IPS-18c (cell line): Measurements from ENCODE around the gene FLAD1.

Experiments
- H3K4me3 ChIP-seq: 2 replicates; pipeline ENCODE4 v1.7.0; 2013; ENCODE audit warnings: low read depth, mild to moderate bottlenecking, low read length, moderate library complexity; ENCODE audit not compliant: insufficient read depth
- H3K9me3 ChIP-seq: one replicate; pipeline ENCODE4 v1.6.1; 2013; ENCODE audit warnings: mild to moderate bottlenecking, low read length, moderate library complexity; ENCODE audit not compliant: control insufficient read depth, insufficient read depth

FLAD1 gene

DNA sequence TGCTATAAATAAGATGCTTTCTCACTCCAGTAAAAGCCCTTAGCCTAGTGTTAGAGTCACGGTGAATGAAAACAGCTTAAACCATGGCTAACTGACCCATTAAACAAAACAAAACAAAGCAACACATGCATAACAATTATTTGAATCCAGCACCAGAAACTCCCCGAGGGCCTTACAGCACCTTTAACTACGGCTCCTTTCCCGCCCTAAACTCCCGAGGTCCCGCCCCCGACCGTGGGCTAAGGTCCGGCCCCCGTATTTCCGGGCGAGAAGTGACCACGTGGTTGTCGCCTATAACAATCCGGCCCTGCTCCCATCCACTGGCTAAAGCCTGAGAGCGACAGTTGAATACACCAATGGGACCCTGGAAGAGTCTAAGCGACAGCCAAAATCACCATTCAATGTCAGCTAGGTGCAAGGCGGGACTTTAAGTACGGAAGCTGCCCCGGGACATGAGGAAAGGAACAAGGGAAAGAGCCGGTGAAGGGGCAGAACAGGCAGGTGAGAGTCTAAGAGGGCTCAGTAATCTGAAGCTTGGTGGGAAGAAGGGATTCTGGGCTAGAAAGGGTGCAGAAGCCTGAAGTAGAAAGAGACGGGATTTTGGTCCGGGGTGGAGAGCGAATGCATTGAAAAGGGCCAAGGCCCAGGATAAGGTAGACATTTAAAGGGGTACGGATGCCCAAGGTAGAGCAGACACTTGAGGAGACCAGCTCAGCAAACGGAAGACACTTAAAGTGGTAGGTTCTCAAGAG, at the start of gene FLAD1:
Gene FLAD1, plus strand, starts transcription at position 448 of the 752 bp plus-strand sequence. CDS start 351 bp downstream, outside the sequence.
- no peaks in the 10 kb centered on the region for H3K9me3 ChIP-seq
- H3K4me3 ChIP-seq = peak within 1 kb of the TSS; percentile 71

DNA sequence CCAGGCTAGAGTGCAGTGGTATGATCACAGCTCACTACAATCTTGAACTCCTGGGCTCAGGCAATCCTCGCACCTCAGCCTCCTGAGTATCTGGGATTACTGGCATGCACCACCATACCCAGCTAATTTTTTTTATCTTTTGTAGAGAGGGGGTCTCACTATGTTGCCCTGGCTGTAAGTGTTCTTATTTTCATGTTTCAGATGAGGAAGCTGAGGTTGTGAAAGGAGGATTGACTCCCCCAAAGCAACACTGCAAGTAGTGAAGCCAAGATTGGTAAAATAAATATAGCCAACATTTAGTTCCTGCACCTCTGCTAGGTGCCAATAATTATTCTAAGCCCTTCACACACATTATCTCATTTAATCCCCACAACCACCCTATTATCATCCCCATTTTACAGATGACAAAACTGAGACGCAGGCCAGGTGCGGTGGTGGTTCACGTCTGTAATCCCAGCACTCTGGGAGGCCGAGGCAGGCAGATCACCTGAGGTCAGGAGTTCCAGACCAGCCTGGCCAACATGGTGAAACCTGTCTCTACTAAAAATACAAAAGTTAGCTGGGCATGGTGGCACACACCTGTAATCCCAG, 48.7 kb upstream of the FLAD1 start:
- Histone ChIP-seq H3K9me3 (no peaks in the 10 kb centered on the region), H3K4me3 (no peak overlapping the region)

DNA sequence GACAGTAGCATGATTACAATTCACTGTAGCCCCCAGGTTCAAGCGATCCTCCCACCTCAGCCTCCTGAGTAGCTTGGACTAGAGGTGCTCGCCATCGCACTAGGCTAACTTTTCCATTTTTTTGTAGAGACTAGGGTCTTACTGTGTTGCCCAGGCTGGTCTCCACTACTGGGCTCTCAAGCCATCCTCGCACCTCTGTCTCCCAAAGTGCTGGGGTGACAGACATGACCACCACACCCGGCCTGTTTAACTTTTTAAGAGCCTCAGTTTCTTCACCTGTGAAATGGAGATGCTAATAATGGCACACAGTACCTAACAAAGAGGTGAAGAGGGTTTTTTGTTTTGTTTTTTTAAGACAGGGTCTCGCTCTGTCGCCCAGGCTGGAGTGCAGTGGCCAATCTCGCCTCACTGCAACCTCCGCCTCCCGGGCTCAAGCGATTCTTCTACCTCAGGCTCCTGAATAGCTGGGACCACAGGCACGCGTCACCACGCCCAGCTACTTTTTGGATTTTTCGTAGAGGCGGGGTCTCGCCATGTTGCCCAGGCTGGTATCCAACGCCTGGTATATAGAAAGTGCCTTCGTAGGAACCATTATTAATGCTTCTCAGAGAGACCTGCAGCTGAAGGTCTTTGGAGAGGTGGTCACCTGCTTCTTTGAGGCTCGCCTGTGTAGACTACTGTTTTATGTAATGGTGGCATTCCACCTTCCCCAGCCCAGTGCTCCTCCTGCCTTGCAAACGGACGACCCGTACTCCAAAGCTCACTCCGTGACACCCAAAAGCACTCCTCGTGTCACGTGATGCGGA, 47.2 kb upstream of the FLAD1 start:
- Histone ChIP-seq H3K4me3 (peak overlapping the region; percentile 56), H3K9me3 (no peaks in the 10 kb centered on the region)

DNA sequence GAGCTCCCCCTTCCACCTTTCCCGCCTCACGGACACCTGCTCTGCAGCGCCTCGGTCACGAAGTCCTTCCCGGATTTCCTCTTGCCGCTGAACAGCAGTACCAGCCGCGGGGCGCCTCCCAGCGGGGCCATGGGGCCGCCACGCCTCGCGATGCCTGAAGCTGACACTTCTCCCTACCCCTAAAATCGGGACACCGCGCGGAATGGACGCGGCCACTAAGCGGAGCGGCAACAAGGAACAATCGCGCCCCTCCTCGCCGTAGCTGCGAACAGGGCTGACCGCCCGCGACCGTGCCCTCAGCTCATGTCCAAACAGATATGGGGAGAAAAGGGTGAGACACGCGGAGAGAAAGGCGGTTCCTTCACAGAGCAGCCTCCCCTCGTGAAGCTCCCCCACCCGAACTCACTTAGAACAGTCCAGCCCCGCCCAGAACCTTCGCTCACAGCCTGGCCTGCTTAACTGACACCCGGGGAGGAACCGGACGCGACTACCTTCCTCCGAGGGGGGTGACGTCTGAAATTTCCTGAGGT, 46.5 kb upstream of the FLAD1 start, which contains the start of gene PMVK:
Gene PMVK, minus strand, starts transcription at position 165 of the 530 bp plus-strand sequence. Its CDS starts 34 bp downstream, at position 131.
- Histone ChIP-seq H3K4me3 (peak within 1 kb of the TSS; percentile 56), H3K9me3 (no peaks in the 10 kb centered on the region)

DNA sequence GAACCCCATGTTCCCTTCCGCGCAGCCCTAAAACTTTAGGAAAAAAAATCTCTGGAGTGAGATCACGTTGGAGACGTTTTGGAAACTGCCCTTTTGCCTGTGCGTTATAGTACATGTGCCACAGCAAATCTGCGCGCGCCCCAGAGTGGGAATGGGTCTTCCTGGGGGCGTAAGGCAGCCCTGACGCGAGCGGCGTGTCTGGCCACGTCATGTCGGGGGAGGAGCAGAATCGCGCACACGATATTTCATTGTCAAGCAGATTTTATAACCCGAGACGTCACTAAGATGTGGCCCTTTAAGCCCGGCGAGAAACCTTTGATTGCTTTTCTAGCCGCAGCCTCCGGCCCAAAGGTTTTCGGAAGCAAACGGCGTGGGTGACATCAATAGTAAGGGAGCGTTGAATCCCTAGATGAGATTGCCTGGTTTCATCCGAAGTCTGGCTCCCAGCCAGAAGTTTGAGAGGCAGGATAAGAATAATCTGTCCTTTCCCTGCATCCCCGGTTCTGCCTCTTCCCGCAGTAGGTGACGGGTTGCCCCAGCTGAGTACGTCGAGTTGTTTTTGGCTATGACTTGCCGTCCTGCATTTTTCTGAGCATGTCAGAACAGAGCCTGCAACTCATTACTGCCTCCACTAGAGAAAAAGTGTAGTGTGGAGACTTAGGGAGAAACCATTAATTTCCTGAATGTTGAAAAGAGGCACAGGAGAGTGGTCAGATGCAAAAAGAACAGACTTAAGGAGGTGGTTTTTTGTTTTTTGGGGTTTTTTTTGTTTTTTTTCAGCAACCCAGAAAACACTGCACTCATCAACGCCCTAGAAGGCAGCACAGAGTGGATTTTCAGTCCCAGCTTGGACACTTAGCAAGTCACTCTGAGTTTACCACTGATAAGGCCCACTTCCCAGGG, 45.8 kb upstream of the FLAD1 start:
- H3K9me3 ChIP-seq = no peaks in the 10 kb centered on the region
- H3K4me3 ChIP-seq = peak overlapping the region; percentile 56

DNA sequence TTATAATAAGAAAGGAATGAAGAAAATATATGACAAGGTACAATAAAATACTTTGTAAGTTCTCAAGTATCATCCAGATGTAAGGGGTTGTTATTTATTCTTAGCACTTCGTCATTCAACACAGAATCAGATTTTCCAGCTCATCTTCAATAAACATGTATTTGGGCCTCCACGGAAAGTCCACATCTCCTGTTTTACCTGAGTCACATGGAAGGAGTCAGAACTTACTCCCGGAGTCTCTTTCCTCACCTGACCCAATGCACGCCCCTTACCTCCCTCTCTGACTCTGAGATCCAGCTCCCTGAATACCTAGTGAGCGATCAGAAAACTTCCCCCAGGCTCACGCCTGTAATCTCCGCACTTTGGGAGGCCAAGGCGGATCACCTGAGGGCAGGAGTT, 45.2 kb upstream of the FLAD1 start:
- H3K4me3 ChIP-seq = no peak overlapping the region
- no peaks in the 10 kb centered on the region for H3K9me3 ChIP-seq

DNA sequence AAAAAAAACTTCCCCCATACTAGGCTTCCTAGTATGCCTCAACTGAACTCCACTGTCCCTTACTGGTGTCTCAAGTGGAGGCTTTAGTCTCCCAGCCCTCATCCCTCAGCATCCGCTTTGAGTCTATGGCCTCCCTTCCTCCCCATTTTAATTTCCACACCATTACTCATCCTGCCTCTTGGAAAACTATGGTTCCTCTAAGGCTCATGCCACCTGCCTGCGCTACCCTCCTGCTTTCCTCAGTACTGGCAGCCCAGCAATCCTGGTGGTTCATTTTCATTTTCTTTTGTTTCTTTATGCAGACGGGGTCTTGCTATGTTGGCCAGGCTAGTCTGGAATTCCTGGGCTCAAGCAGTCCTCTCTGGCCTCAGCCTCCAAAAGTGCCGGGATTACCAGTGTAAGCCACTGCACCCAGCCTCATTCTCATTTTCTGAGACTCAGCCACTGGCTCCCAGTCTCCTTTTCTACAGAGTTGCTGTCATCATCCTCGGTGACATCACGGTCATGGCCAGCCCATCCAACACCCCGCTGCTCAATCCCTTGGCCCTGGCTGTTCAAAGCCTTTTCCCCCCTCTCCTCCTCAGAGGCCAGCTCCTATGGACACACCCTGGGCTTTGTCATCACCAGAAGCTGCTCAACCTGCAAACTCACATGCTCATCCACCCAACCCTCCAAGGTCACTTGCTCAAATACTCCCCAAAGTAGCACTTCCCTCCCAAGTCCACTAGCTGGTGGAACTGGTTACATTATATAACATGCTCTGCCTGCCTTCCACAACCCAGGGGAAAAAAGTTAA, 44.3 kb upstream of the FLAD1 start:
- Histone ChIP-seq H3K9me3 (no peaks in the 10 kb centered on the region), H3K4me3 (no peak overlapping the region)

DNA sequence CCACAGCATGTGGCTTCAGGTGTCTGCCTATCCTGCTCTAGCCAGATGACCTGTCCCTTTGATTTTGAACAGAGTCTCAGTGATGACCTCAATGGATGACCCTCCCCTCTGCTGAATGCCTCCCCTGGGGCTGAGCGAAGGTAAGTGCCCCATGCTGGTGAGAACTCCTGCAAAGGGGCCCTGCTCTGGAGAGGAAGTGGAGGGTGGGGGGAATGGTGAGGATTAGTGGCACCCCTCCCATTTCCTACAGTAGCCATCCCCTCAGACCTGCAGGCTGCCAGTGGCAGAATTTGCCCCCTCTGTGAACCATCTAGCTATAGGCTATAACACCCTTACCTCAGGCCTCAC, 43.0 kb upstream of the FLAD1 start:
- Histone ChIP-seq H3K4me3 (no peak overlapping the region), H3K9me3 (no peaks in the 10 kb centered on the region)

DNA sequence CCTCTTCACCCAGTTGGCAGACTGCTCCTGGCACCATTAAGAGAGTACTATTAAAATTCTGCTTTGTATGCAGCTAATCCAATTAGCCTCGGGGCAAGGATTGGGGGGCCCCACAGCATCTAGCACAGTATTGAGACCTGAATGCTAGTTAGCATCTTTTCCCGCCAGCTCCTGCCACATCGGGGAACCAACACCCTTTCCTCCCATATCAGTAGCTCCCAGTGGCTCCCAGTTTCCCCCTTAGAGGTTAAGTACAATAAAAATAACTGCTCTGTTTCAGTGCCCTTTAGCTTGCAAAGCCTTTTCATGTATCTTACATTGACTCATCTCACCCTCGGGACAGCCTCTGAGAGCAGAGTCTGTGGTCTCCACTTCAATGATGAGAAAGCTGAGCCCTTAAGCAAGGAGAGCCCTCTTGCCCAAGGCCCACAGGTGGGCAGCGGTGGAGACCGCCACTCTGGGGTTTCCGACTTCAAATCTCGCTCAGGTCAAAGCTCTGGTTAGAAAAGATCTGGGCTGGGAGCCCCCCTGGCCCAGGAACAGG, 42.4 kb upstream of the FLAD1 start:
- Histone ChIP-seq H3K9me3 (no peaks in the 10 kb centered on the region), H3K4me3 (no peak overlapping the region)

DNA sequence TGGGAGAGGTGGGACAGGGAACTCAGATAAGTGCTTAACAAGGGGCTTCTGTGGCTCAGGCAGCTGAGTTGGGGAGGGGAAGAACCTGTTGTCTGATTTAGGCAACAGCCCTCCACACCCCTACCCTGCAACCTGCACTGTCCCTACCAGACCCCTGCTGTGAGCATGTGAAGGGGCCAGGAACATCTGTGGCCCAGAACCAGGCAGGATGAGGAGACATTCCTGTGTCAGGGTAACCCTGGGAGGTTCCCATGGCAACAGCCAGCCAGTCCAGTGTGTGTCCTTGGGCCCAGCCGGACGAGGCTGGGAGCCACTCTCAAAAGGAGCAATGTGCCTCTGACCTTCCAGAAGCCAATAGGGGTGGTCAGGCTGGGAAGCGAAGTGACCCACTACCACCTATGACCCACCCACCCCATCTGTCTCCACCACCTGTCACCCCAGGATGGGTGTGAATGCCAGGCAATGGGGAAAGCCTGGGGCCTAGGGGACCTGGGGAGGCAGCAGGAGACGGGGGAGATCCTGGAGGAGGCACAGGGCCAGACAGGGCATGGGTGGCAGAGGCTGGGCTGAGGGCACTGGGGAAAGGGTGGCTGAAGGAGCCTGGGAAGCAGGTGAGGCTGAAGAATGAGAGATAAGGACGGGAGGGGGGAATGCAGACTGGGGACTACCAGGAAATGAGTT, 41.7 kb upstream of the FLAD1 start:
- H3K4me3 ChIP-seq = no peak overlapping the region

DNA sequence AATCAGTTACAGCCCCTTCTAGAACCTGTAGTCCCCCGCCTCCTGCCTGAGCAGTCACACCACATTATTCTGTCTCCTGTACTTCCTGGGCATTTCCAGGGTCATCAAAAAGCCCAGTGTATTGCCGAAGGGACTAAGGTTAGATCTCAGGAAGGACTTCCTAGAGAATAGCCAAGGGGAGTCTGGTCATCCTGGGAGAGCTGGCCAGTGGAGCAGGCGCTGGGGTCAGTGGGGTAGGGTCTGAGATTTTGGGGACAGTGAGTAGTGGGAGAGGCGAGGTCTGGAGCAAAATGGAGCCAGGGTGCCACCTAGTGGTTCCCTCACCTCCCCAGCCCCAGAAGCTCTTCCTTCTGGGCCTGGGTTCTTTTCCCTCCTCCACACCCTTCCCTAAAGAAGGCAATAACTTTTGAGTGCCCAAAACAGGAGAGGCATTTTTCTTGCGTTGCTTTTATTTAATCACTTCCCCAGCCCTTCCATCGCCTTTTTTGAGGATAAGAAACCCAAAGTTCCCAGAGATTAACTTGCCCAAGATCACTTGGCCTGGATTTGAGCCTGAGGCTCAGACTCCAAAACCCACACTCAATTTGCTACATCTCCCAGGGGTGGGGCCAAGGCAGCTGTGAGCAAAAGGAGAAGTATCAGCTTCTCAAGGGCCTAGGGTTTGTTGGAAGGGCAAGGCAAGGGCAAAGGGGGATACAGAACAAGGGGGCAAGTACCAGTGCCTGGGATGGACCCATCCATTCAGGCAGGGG, 39.3 kb upstream of the FLAD1 start:
- Histone ChIP-seq H3K4me3 (no peak overlapping the region), H3K9me3 (no peaks in the 10 kb centered on the region)

More for the DNA sequence above, 41.7 kb upstream of the FLAD1 start:
- H3K9me3 ChIP-seq = no peaks in the 10 kb centered on the region

DNA sequence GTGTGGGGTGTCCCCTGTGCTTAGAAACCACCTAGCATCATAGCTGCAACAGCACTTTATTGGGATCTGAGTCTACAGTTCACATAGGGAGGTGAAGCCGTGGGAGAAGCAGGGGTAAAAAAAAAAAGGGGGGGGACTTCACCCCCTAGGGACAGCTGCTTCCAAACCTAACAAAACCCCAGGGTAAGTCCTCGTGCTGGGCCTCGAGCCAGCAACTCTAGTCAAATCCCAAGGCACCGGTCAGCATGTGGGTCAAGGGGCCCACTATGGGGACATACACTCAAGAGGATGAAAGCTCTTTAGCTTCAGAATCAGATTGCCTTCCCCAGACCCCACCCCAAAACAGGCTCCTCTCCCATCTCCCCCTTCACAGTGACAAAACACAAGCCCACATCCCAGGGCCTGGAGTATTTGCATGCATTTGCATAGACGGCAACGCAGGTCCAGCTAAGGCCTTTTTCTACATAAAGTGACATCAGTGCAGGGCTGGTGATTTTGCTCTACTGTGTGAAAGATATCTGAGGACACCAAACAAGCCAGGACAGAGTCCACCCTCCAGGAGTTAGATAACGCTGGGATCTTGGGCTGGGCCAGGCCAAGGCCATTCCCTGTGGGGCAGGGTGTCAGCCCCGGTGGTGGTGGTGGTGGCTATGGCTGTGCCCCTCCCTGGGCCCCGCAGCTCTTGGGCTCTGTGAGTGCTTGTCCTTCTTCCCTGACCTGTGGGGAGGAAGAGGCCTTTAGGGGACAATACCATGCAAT, 38.6 kb upstream of the FLAD1 start:
- Histone ChIP-seq H3K9me3 (no peaks in the 10 kb centered on the region), H3K4me3 (no peak overlapping the region)

DNA sequence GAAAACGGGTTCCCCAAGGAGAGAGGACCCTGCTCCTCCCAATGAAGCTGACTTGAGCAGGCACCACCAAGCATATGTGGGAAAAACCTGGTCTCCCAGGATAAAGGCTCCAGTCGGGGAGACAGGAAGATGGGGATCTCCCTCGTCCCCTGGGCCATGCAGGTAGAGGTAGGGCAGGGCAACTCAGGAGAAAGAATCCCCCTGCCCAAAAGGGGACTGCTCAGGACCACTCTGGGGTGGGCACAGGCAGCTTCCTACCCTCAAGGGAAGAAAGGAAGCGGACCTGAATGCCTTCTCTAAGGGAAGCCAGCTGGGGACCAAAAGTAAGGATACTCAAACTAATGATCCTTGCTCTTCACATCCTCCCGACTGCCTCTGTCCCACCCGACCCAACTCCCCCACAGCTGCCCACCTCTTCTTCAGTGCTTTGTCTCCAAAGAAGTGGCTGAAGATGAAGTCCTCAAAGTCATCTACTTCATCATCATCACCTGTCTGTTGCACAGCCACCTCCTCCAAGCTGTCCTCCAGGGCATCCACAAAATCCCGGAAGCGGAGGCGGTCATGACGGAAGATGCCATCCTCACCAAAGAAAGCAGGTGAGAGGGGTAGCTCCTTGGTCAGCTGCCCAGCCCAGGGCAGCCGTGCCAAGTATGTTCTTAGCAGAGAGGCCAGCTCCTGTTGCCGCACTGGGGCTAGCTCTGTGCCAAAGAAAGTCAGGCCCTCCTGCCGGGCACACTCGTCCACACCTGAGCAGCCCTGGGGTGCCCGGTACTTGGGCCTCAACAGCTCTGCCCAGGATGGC, 37.8 kb upstream of the FLAD1 start:
- H3K9me3 ChIP-seq = no peaks in the 10 kb centered on the region
- H3K4me3 ChIP-seq = no peak overlapping the region
